WTC11 (cell line): ENCODE results near the gene FOXF2.

ENCODE experiments used
- CREM ChIP-seq: sonication (generic); formaldehyde crosslinking; IDR thresholded peaks from 2 replicates; pipeline ENCODE4 v1.8.1; 2022; ENCODE audit warnings: mild to moderate bottlenecking, missing genetic modification reagents, moderate library complexity
- SOX15 ChIP-seq: fragments of 250-450 bp; sonication (Bioruptor Pico); IDR thresholded peaks from 2 replicates; pipeline ENCODE4 v1.9.0; 2021; ENCODE audit warnings: mild to moderate bottlenecking
- SP1 ChIP-seq: sonication (generic); formaldehyde crosslinking; conservative IDR thresholded peaks from 2 replicates; pipeline ENCODE4 v1.8.1; 2022; ENCODE audit warnings: missing genetic modification reagents
- TF ChIP-seq, protein P1 (sequence below): fragments of 200-600 bp; IDR thresholded peaks from 2 replicates; pipeline ENCODE4 v1.8.0; 2022; ENCODE audit warnings: antibody characterized with exemption

DNA sequence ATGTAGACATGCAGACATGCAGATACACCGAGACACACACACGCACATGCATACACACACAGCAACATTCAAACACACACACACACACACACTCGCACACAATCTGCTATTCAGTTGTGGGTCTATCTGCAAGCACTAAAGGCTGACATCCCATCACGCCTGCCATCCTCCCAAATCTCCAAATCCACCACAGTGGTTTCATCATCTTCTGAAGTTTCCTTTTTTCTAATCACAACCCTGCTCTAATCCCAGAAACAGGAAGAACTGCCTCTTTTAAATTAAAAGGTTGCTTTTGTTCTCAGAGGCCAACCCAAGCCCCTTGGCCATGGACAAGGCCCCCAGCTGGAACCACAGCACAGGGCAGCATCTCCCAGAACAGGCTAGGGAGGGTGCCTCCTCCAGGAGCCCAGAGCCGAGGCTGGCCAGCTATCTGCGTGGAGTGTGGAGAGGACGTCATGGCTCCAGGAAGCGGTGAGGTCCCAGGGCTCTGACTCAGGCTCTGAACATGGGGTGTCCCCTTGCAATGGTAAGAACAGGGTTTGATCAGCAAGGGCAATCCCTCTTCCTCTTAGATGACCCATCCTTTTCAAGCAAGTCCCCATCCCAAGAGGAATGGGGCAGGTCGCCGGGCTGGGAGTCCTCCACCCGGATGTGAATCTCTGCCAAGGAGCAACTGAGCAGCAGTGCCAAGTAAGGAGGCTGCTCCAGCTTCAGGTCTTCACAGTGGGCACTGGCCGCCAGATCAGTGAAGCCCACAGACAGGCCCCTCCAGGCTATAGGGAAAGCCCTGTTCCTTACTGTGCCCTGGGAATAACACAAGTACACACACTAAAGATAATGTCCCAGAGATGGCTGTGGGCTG lies 14.7 kb downstream of the FOXF2 start:
- TF ChIP-seq, protein P1, sequence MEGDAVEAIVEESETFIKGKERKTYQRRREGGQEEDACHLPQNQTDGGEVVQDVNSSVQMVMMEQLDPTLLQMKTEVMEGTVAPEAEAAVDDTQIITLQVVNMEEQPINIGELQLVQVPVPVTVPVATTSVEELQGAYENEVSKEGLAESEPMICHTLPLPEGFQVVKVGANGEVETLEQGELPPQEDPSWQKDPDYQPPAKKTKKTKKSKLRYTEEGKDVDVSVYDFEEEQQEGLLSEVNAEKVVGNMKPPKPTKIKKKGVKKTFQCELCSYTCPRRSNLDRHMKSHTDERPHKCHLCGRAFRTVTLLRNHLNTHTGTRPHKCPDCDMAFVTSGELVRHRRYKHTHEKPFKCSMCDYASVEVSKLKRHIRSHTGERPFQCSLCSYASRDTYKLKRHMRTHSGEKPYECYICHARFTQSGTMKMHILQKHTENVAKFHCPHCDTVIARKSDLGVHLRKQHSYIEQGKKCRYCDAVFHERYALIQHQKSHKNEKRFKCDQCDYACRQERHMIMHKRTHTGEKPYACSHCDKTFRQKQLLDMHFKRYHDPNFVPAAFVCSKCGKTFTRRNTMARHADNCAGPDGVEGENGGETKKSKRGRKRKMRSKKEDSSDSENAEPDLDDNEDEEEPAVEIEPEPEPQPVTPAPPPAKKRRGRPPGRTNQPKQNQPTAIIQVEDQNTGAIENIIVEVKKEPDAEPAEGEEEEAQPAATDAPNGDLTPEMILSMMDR = no peak
- TF ChIP-seq CREM (CRISPR knock-in tag) (no peak), SP1 (no peak), SOX15 (CRISPR knock-in tag) (no peak)
